Measurements from ENCODE around the gene PLET1.
A peak's percentile ranks its signal among the peaks of the same experiment; 100 is the strongest.

PLET1 gene

DNA sequence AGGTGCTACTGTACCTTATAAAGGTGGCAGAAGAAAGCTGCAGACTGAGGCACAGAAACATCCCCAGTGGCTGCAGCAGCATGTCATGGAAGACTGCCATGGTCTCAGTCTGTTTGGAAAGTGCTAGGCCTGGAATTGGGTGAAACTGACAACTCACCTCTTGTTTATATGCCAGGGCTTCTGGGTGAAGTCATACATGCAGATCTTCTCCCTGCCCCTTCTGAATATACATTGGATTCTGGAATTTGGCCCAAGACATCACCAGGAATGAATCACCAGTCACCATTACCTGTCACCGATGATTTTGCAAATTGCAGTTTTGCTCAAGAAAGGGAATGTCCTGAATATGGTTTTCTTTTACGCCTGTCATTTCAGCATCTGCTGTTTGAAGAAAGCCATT, at the start of gene PLET1:
Gene PLET1 (minus strand): TSS at position 371 of the 400 bp plus-strand sequence. CDS start 271 bp downstream, at position 100.
- no peak for DNase-seq (ENCODE audit: low read depth, low spot score)

- DNase-seq (ENCODE audit: low read depth, low spot score), result no peak
Observed at GRCh38 chr11:112310419-112310818, 49.8 kb upstream of the PLET1 start.

DNA sequence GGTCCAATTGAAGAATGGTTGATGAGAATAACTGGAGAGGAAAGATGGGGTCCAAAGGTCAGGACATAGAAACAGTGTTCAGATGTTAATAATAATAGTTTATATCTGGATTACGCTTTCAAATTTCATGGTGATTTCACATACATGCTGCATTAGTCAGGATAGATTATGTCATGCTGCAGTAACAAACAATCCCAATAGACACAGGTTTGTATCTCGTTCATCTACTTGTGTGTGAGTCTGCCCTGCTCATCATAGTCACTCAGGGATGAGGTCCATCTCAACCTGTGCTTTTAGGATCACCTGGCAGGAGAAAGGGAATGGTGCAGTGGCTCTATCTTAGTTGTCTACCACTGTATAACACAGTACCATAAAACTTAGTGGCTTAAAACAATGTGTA, 48.0 kb upstream of the PLET1 start:
- no peak for DNase-seq (ENCODE audit: low read depth, low spot score)

DNA sequence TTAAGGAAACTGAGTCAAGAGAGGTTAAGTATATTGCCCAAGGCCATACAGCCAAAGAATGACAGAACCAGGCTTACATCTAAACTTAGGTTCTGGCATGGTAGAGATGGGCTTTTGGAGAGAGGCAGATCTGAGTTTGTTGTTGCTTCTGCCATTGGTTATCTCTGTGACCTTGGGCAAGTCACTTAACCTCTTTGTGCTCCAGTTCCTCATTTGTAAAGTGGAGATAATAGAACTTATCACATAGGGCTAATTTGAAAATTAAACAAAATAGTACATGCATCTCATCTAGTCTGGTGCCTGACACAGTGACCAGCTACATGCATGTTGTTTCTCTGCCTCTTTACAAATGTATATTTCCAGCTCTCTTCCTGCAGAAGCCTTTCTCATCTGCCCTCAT, 47.0 kb upstream of the PLET1 start:
- DNase-seq (ENCODE audit: low read depth, low spot score), result no peak

DNA sequence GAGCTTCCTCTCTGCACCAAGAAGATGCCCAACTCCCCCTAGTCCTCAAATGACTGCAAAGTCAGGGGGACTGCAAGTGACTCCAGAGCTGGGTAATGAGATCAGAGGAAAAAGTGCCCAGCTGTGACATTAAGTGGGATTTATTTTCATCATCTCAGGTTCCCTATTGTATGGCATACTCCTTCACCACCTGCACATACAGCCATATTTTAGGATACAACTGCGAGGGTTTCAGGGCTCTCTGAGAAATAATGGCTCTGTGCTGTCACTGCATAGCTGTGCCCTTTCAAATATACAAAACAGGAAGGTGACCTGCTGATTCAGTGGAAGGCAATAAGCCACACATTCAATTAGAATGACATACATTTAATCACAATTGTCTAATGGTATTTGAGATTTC, 45.6 kb upstream of the PLET1 start:
- no peak for DNase-seq (ENCODE audit: low read depth, low spot score)

DNA sequence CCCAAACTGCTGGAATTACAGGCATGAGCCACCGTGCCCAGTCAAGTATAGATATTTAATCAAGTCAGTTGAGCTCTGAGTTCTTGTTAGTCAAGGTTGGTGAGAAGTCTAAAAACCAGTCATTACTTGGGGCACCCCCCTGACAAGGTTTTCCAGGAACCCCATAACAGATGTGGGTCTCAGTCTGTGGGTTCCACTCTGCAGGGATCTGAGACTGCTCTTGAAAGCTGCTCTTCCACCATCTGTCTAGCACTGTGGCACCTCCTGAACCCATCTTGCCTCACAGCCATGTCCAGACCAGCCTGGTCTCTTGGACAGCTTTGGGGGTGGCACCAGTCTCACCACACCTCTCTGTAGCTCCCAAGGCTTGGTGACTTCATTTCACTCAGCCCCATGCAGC, 44.3 kb upstream of the PLET1 start:
- DNase-seq (ENCODE audit: low read depth, low spot score), result no peak

GRCh38 chr11:112303616-112304015, 43.0 kb upstream of the PLET1 start:
- no peak for DNase-seq (ENCODE audit: low read depth, low spot score)

DNA sequence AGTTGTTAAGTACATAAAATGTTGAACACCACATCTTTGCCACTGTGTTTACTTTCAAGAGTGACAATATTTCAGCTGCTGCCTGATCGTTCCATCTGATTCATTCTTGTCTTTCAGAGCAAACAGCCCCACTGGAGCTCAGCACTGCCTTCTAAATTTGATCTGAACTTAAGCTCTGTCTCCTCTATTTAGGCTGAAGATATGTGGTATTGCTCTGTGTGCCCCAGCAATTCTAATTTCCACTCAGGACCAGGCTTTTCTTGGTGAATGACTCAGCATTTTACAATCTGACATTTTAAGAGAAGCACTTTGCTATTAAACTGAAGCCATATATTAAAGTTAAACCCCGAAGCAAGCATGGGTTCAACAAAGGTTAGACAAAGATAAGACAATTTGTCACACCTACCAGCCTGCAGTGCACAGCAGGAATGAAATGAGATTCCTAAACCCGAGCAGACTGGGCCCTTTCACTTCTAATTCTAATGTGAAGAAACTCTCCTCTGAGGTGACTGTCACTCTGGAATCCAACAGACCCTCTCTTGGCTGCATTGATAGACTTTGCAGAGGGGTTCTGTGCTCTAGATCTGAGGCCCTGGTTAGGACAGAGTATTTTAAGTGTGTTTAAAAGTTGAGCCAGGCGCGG, 41.7 kb upstream of the PLET1 start:
- DNase-seq (ENCODE audit: low read depth, low spot score), result no peak

DNA sequence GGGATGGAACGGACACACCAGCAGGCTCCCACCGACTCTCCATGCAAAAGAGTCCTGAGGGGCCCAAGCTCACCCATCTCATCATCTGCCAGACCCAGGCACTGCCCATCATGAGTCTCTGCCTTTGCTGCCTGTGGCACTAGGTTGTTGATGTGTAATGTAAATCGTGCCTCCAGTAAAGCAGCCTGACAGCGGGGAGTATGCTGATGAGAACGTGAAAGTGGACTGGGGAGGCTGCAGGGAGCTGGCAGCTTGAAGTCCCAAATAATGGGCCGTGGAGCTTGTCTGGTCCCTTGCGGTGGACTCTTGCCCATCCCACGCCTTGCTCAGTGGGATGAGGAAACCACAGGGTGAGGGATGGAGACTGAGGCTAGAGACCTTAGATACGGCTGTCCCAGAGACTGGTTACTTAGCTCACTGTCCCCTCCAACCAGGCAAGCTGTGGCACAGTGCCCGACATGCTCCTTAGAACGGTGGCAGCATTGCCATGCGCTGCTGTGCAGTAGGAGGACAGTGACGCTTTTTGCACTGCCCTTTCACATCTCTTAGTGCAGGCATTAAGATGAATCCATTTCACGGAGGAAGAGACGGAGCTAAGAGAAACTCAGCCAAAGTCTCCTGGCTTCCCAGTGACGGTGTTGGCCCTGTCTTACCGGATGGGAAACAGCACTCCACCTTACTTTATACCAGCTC, 39.6 kb upstream of the PLET1 start:
- no peak for DNase-seq (ENCODE audit: low read depth, low spot score)

- DNase-seq (ENCODE audit: low read depth, low spot score), result no peak
Observed at GRCh38 chr11:112298535-112298934, 37.9 kb upstream of the PLET1 start.

DNA sequence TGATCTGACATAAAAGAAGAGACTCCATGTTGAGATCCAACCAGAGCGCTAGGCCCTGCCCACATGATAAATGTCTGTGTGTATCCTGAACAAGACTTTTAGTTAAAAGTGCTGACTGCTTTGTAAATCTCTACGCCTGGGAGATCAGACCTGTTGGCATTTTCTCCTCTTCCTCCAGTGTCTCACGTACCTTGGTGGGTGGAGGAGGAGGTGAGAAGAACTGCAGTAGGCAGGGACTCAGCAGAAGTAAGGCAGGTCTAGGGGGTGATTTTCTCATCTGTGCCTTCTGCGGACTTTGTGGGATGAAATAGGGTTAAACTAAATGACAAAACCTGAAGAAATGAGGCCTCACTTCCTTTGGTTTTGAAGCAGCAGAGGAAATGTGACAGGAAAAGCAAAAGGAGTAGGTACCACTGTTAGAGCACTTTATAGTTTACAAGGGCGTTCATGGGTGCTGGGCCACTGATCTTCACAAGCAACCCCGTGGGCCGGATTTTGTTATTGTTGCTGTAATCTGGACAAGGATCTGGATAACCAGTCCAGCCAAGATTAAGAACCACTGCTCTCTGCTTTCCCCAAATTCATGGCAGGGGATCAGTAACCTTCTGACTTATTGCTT, 36.7 kb upstream of the PLET1 start:
- no peak for DNase-seq (ENCODE audit: low read depth, low spot score)

DNA sequence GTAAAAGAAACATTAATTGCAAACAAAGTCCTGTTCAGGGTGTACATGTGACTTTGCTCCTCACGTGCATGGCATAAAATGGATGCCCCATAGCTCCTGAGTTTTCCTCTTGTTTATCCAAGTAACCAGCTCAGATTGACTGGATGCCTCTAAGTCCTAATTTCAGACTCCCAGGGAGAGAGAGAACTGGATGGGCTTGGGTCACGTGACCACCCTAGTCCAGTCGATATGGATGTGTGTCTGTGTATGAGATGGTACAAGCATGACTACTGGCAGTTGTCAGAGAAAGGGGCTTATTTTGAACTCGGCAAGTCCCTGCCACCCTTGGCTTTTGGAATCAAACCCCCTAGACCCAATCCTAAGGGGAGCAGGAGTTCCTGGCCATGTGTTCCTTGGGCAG, 35.4 kb upstream of the PLET1 start:
- DNase-seq (ENCODE audit: low read depth, low spot score), result no peak

DNA sequence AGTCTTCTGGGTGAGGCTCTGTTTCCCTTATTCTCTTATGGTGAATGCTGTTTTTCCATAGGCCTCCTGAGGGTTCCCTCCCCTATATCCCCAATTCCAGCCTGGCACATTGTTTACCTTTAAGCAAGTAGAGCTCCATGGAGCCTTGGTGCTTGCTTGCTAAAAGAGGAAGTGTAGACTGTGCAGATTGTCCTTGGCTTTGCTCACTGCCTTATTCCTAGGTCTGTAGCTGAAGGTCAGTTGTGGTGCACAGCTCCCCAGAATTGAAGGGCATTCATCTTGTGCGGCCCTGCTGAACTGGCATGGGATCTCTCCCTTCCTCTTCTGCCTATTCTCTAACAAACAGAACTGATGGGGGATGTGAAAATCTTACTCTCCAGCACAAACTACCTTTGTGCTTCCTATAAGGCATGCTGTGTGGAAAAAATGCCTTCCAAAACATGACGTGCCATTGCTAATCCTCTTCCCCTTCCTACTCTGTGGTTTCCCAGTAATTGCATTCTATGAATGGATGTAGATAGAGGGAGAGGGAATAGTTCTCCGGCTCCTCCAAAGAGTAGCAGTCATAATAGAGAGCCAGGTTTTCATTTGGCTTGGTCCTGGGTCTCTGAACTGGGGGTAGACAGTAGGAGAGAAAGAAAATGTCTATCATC, 34.2 kb upstream of the PLET1 start:
- no peak for DNase-seq (ENCODE audit: low read depth, low spot score)

- no peak for DNase-seq (ENCODE audit: low read depth, low spot score)
Observed at GRCh38 chr11:112293614-112294013, 33.0 kb upstream of the PLET1 start.

- DNase-seq (ENCODE audit: low read depth, low spot score), result no peak
Observed at GRCh38 chr11:112292785-112293407, 32.2 kb upstream of the PLET1 start.

DNA sequence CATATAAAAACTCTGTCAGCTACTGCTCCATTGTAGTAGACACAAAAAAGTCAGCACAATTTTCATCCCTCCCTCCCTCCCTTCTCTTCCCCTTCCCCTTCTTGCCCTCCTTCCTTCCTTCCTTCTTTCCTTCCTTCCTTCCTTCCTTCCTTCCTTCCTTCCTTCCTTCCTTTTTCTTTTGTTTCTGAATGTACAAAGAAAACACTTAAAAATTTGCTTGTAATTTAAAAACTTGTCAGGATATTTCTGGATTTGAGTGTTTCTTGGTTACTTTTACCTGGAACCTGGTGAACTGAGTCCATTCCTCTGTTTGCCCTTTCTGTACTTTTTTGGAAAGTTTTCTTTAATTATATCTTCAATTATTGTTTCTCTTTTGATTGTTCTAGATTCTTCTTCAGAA, 31.5 kb upstream of the PLET1 start:
- no peak for DNase-seq (ENCODE audit: low read depth, low spot score)

GRCh38 chr11:112291191-112291590, 30.5 kb upstream of the PLET1 start:
- no peak for DNase-seq (ENCODE audit: low read depth, low spot score)

GRCh38 chr11:112290493-112290850, 29.8 kb upstream of the PLET1 start:
- no peak for DNase-seq (ENCODE audit: low read depth, low spot score)

GRCh38 chr11:112289588-112290492, 29.2 kb upstream of the PLET1 start:
- peak; percentile 62 for DNase-seq (ENCODE audit: low read depth, low spot score)

DNA sequence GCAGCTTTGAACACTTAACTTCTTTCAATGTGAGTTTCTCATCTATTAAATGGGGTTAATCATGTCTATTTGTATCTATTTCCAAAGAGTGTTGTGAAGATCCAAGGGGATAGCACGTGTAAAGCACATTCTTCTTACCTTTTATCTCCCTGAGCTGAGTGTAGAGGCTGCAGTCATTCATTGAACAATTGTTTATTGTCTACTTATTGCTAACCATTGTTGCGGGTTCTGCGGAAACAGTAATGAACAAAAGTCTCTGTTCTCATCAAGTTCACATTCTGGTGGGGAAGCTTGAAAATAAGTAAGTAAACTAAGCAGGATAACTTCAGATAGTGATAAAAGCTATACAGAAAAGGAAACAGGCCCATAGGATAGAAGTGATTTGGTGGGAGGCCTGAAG, 27.4 kb upstream of the PLET1 start:
- DNase-seq (ENCODE audit: low read depth, low spot score), result no peak

DNA sequence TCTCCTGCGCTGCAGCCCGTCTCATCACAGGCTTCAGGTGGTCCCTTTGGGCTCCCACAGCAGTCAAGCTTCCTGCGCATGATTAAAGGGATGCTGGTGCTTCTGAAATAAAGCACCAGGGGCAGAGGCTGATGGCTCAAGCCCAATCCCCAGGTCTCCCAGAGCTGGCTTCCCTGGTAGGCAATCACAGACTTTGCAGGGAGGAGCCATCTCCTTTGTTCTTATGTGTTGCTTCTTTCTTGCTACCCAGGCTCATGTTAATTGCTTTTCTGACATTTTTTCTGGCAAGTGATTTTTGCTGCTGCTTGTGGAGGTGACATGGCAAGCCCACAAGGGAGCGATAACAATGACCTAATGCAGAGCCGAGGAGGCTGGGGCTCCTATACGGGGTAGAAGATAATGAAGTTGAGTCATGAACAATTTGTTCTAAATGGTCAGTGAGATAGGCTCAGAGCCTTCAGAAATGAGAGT, 25.2 kb upstream of the PLET1 start:
- DNase-seq (ENCODE audit: low read depth, low spot score), result no peak
